Gastrocnemius medialis (tissue), 4 donors: ENCODE measurements around the gene PSMC5. TPM values are rescaled to one million over a fixed set of nuclear protein-coding genes. Genes with fewer than 3 reads are reported as not detected.

ENCODE experiments used
- ATAC-seq, 2 donors: fragments of 150-250 bp; one replicate each; pipeline ENCODE4 v1.9.1; 2016
- DNase-seq, 2 donors: peaks; one replicate each; pipeline ENCODE4 v3.0.0-alpha.2; 2019
- H3K27ac ChIP-seq, 4 donors: fragments of 200-600 bp; sonication (generic); 1 replicate in 1 of 4; 2 replicates in 3 of 4; pipeline ENCODE4 v1.5.1; 2016 to 2018; ENCODE audit warnings: mild to moderate bottlenecking in 2 of 4, moderate library complexity in 1 of 4
- H3K27me3 ChIP-seq, 3 donors: fragments of 200-600 bp; sonication (generic) in 2 of 3; 1 replicate in 1 of 3; 2 replicates in 2 of 3; pipeline versions ENCODE4 v1.5.1 to v1.6.0; 2016 to 2019; ENCODE audit warnings: mild to moderate bottlenecking in 1 of 3, moderate library complexity in 1 of 3
- H3K36me3 ChIP-seq, 2 donors: fragments of 200-600 bp; sonication (generic) in 1 of 2; one replicate each; pipeline ENCODE4 v1.5.1; 2017 to 2018
- H3K4me1 ChIP-seq, 2 donors: fragments of 200-600 bp; sonication (generic) in 1 of 2; one replicate each; pipeline ENCODE4 v1.5.1; 2016 to 2017; ENCODE audit warnings: mild to moderate bottlenecking in 2 of 2
- H3K4me3 ChIP-seq, 4 donors: fragments of 200-600 bp; sonication (generic) in 3 of 4; 1 replicate in 1 of 4; 2 replicates in 3 of 4; pipeline ENCODE4 v1.5.1; 2016 to 2019; ENCODE audit warnings: mild to moderate bottlenecking in 2 of 4
- H3K9me3 ChIP-seq, 3 donors: fragments of 200-600 bp; sonication (generic) in 2 of 3; 1 replicate in 1 of 3; 2 replicates in 2 of 3; pipeline ENCODE4 v1.5.1; 2016 to 2019
- POLR2A ChIP-seq, 2 donors: fragments of 450-650 bp; IDR thresholded peaks; one replicate each; pipeline ENCODE4 v1.6.1; 2017; ENCODE audit warnings: antibody characterized with exemption in 2 of 2, mild to moderate bottlenecking in 2 of 2, moderate library complexity in 2 of 2
- in situ Hi-C, 4 donors: fragments of 200-750 bp; cut with MboI; loops; one replicate each; pipeline versions ENCODE4 v1.15.0 to v1.8.0; 2017; ENCODE audit warnings: low sequenced_read_pairs in 4 of 4
- intact Hi-C: fragments of 100-400 bp; cut with DNase I; formaldehyde crosslinking; loops from one replicate; pipeline ENCODE4 v1.15.1; 2023; ENCODE audit warnings: low total_unique reads
- total RNA-seq, 4 donors: library from RNA; depleted of rRNA; stranded (reverse); fragments of >200 nt; gene quantifications; one replicate each; pipeline versions ENCODE4 v1.1.0 to v1.2.3, GENCODE V29; 2016
- TF ChIP-seq, protein P1 (sequence below), 5 experiments: fragments of 450-650 bp in 3 of 5; fragments of 200-600 bp in 2 of 5; sonication (generic) in 2 of 5; IDR thresholded peaks in 4 of 5; conservative IDR thresholded peaks in 1 of 5; 1 replicate in 4 of 5; 2 replicates in 1 of 5; pipeline ENCODE4 v1.5.1; 2016 to 2019; ENCODE audit warnings: antibody characterized with exemption in 5 of 5, mild to moderate bottlenecking in 3 of 5, moderate library complexity in 3 of 5

The PSMC5 gene
- total RNA-seq, 4 donors from 2014 or later = 103 to 153 (median 123) TPM

DNA sequence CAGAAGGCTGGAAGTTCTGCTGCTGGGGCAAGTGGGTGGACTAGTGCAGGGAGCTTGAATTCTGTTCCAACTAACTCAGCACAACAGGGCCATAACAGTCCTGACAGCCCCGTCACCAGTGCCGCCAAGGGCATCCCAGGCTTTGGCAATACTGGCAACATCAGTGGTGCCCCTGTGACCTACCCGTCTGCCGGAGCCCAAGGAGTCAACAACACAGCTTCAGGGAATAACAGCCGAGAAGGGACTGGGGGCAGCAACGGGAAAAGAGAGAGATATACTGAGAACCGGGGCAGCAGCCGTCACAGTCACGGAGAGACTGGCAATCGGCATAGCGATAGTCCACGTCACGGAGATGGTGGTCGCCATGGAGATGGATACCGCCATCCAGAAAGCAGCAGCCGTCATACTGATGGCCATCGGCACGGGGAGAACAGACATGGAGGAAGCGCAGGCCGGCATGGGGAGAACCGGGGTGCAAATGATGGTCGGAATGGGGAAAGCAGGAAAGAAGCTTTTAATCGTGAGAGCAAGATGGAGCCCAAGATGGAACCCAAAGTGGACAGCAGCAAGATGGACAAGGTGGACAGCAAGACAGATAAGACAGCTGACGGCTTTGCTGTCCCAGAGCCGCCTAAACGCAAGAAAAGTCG lies 9.4 kb upstream of the PSMC5 start:
- TF ChIP-seq, protein P1, sequence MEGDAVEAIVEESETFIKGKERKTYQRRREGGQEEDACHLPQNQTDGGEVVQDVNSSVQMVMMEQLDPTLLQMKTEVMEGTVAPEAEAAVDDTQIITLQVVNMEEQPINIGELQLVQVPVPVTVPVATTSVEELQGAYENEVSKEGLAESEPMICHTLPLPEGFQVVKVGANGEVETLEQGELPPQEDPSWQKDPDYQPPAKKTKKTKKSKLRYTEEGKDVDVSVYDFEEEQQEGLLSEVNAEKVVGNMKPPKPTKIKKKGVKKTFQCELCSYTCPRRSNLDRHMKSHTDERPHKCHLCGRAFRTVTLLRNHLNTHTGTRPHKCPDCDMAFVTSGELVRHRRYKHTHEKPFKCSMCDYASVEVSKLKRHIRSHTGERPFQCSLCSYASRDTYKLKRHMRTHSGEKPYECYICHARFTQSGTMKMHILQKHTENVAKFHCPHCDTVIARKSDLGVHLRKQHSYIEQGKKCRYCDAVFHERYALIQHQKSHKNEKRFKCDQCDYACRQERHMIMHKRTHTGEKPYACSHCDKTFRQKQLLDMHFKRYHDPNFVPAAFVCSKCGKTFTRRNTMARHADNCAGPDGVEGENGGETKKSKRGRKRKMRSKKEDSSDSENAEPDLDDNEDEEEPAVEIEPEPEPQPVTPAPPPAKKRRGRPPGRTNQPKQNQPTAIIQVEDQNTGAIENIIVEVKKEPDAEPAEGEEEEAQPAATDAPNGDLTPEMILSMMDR (IDR thresholded peaks at IDR 0.05 in 4 of 5, conservative IDR thresholded peaks at IDR 0.05 in 1 of 5) = no peak
- TF ChIP-seq POLR2A (IDR thresholded peaks at IDR 0.05) = no peak
- H3K36me3 ChIP-seq = peaks cover 3 to 99% of the 10 kb centered on the region in 2 donors
- H3K9me3 ChIP-seq = no peaks in the 10 kb centered on the region
- DNase-seq (no peak), ATAC-seq (no peak)
- intact Hi-C loops = no loop called here
- H3K4me3 ChIP-seq = no peak overlapping the region
- in situ Hi-C loops = no loop called here
- H3K27ac ChIP-seq = no peak overlapping the region
- H3K27me3 ChIP-seq = no peaks in the 10 kb centered on the region
- H3K4me1 ChIP-seq = peaks cover 0 to 9% of the 10 kb centered on the region in 2 donors

- H3K9me3 ChIP-seq = no peaks in the 10 kb centered on the region
- H3K4me3 ChIP-seq = no peak overlapping the region
- TF ChIP-seq, protein P1 (IDR thresholded peaks at IDR 0.05 in 4 of 5, conservative IDR thresholded peaks at IDR 0.05 in 1 of 5) = no peak
- no peak for TF ChIP-seq POLR2A (IDR thresholded peaks at IDR 0.05)
- in situ Hi-C loops (no loop called here), intact Hi-C loops (no loop called here)
- H3K27ac ChIP-seq = peak overlapping the region in 3 of 4 donors; percentile 32 to 76 (median 53)
- H3K36me3 ChIP-seq = peaks cover 8 to 99% of the 10 kb centered on the region in 2 donors
- ATAC-seq (no peak), DNase-seq (no peak)
- no peaks in the 10 kb centered on the region for H3K27me3 ChIP-seq
- H3K4me1 ChIP-seq = peaks cover 0 to 9% of the 10 kb centered on the region in 2 donors
Observed at GRCh38 chr17:63819131-63819530, 8.1 kb upstream of the PSMC5 start.

- in situ Hi-C loops (no loop called here), intact Hi-C loops (loop anchor here (10.0 kb wide), 1 partner anchor 685 kb away; the partner anchor contains the start of genes CEP95 and DDX5)
- no peak for ATAC-seq
- Histone ChIP-seq H3K27ac (peak overlapping the region; percentile 32 to 76 (median 44)), H3K4me1 (peaks cover 0 to 9% of the 10 kb centered on the region in 2 donors), H3K27me3 (no peaks in the 10 kb centered on the region), H3K36me3 (peaks cover 8 to 99% of the 10 kb centered on the region in 2 donors), H3K9me3 (no peaks in the 10 kb centered on the region), H3K4me3 (no peak overlapping the region)
- TF ChIP-seq, protein P1 (IDR thresholded peaks at IDR 0.05 in 4 of 5, conservative IDR thresholded peaks at IDR 0.05 in 1 of 5) = no peak
- TF ChIP-seq POLR2A (IDR thresholded peaks at IDR 0.05) = no peak
- DNase-seq = no peak
Observed at GRCh38 chr17:63819585-63820537, 7.4 kb upstream of the PSMC5 start.

DNA sequence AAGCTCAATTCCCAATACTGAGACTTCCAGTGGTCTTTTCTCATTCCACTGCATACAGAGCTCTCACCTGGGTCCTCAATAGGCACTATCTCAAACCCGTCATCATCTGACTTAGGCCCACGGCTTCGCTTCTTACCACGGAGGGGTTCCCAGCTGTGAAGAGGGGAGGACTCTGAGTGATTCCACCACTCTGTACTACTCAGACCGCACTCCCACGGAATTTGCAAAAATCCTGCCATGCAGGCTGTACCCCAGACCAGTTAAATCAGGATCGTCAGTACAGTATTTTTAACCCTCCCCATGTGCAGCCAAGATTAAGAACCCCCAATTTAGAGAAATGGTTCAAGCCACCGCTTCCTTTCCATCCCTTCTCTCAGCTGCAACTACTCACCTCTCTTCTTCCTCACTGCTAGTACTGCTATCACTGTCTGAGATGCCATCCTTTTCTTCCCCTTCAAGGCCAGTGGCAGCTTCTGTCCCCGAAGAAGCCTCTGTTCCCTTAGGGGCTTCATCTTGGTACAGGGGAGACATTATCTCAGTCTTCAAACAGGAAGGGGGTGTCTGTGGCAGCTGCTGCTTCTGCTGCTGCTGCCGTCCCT lies 6.2 kb upstream of the PSMC5 start:
- intact Hi-C loops (loop anchor here (10.0 kb wide), 1 partner anchor 684 kb away; the partner anchor contains the start of genes CEP95 and DDX5), in situ Hi-C loops (no loop called here)
- Histone ChIP-seq H3K9me3 (no peaks in the 10 kb centered on the region), H3K4me3 (no peak overlapping the region), H3K4me1 (peaks cover 9 to 13% of the 10 kb centered on the region in 2 donors), H3K36me3 (peaks cover 5 to 97% of the 10 kb centered on the region in 2 donors), H3K27me3 (no peaks in the 10 kb centered on the region), H3K27ac (peak overlapping the region in 3 of 4 donors; percentile 53 to 76 (median 56))
- TF ChIP-seq, protein P1 (IDR thresholded peaks at IDR 0.05 in 4 of 5, conservative IDR thresholded peaks at IDR 0.05 in 1 of 5) = no peak
- no peak for TF ChIP-seq POLR2A (IDR thresholded peaks at IDR 0.05)
- DNase-seq (no peak), ATAC-seq (no peak)
